GM21423 (cell line): ENCODE measurements around the gene ICAM4.
"Not testable (repeated sequence)": the region's sequence is repeated elsewhere in the genome, so short reads cannot be mapped to it uniquely, and the experiment has no call there.

Source experiments
- ATAC-seq: cut with Tn5 transposase; IDR thresholded peaks from one replicate; pipeline ENCODE4 v1.9.1; 2021; ENCODE audit warnings: mild to moderate bottlenecking, moderate library complexity; ENCODE audit not compliant: unreplicated experiment

Gene ICAM4

GRCh38 chr19:10336725-10337124 lies 50.0 kb downstream of the ICAM4 start:
- ATAC-seq, result not testable (repeated sequence)
